ENCODE data around the gene TMPRSS9.

DNA sequence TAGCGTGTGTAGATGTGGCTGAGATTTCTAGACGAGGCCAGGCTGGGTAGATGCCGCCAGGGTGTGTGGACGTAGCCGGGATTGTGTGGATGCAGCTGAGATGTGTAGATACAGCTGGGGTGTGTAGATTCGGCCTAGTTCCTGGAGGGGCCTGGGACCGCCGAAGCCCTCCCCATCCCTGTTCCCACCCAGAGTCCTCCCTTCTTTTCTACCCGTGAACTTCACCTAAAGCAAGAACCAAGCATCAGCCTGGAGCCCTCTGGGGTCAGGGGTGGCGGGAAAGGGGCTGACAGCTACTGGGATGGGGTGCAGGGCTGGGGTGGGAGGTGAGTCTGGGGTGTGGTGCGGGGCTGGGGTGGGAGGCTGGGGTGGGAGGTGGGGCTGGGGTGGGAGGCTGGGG lies 768 bp downstream of the TMPRSS9 start:
- TF ChIP-seq JAZF1 (CRISPR knock-in tag; IDR thresholded peaks at IDR 0.05) (no peak), USF1 (CRISPR knock-in tag; IDR thresholded peaks at IDR 0.05) (no peak), E2F4 (CRISPR knock-in tag; IDR thresholded peaks at IDR 0.05; ENCODE audit: borderline replicate concordance, low read depth) (no peak), NFYB (CRISPR knock-in tag; conservative IDR thresholded peaks at IDR 0.05; ENCODE audit: low read depth) (no peak), JUN (CRISPR knock-in tag; IDR thresholded peaks at IDR 0.05) (no peak), ATF3 (CRISPR knock-in tag; conservative IDR thresholded peaks at IDR 0.05) (no peak), ZNF512 (CRISPR knock-in tag; IDR thresholded peaks at IDR 0.05; ENCODE audit: borderline replicate concordance) (no peak)
- TF ChIP-seq, protein P1, sequence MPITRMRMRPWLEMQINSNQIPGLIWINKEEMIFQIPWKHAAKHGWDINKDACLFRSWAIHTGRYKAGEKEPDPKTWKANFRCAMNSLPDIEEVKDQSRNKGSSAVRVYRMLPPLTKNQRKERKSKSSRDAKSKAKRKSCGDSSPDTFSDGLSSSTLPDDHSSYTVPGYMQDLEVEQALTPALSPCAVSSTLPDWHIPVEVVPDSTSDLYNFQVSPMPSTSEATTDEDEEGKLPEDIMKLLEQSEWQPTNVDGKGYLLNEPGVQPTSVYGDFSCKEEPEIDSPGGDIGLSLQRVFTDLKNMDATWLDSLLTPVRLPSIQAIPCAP (CRISPR knock-in tag; IDR thresholded peaks at IDR 0.05): no peak
- TF ChIP-seq, protein P2, sequence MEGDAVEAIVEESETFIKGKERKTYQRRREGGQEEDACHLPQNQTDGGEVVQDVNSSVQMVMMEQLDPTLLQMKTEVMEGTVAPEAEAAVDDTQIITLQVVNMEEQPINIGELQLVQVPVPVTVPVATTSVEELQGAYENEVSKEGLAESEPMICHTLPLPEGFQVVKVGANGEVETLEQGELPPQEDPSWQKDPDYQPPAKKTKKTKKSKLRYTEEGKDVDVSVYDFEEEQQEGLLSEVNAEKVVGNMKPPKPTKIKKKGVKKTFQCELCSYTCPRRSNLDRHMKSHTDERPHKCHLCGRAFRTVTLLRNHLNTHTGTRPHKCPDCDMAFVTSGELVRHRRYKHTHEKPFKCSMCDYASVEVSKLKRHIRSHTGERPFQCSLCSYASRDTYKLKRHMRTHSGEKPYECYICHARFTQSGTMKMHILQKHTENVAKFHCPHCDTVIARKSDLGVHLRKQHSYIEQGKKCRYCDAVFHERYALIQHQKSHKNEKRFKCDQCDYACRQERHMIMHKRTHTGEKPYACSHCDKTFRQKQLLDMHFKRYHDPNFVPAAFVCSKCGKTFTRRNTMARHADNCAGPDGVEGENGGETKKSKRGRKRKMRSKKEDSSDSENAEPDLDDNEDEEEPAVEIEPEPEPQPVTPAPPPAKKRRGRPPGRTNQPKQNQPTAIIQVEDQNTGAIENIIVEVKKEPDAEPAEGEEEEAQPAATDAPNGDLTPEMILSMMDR (IDR thresholded peaks at IDR 0.05): no peak
- TF ChIP-seq, protein P3, sequence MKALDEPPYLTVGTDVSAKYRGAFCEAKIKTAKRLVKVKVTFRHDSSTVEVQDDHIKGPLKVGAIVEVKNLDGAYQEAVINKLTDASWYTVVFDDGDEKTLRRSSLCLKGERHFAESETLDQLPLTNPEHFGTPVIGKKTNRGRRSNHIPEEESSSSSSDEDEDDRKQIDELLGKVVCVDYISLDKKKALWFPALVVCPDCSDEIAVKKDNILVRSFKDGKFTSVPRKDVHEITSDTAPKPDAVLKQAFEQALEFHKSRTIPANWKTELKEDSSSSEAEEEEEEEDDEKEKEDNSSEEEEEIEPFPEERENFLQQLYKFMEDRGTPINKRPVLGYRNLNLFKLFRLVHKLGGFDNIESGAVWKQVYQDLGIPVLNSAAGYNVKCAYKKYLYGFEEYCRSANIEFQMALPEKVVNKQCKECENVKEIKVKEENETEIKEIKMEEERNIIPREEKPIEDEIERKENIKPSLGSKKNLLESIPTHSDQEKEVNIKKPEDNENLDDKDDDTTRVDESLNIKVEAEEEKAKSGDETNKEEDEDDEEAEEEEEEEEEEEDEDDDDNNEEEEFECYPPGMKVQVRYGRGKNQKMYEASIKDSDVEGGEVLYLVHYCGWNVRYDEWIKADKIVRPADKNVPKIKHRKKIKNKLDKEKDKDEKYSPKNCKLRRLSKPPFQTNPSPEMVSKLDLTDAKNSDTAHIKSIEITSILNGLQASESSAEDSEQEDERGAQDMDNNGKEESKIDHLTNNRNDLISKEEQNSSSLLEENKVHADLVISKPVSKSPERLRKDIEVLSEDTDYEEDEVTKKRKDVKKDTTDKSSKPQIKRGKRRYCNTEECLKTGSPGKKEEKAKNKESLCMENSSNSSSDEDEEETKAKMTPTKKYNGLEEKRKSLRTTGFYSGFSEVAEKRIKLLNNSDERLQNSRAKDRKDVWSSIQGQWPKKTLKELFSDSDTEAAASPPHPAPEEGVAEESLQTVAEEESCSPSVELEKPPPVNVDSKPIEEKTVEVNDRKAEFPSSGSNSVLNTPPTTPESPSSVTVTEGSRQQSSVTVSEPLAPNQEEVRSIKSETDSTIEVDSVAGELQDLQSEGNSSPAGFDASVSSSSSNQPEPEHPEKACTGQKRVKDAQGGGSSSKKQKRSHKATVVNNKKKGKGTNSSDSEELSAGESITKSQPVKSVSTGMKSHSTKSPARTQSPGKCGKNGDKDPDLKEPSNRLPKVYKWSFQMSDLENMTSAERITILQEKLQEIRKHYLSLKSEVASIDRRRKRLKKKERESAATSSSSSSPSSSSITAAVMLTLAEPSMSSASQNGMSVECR (CRISPR knock-in tag; IDR thresholded peaks at IDR 0.05; ENCODE audit: borderline replicate concordance): no peak
- TF ChIP-seq, protein P4, sequence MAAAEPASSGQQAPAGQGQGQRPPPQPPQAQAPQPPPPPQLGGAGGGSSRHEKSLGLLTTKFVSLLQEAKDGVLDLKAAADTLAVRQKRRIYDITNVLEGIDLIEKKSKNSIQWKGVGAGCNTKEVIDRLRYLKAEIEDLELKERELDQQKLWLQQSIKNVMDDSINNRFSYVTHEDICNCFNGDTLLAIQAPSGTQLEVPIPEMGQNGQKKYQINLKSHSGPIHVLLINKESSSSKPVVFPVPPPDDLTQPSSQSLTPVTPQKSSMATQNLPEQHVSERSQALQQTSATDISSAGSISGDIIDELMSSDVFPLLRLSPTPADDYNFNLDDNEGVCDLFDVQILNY (CRISPR knock-in tag; IDR thresholded peaks at IDR 0.05): no peak

Data from WTC11 (cell line).